Transverse colon (tissue), 1 donor: ENCODE data around the gene NPAS3.

Experiments used
- EP300 ChIP-seq: sonication (generic); formaldehyde crosslinking; IDR thresholded peaks from one replicate; pipeline ENCODE4 v1.6.1; 2017; ENCODE audit warnings: antibody characterized with exemption, low read depth
- POLR2A ChIP-seq: fragments of 450-650 bp; IDR thresholded peaks from one replicate; pipeline ENCODE4 v1.6.1; 2016; ENCODE audit warnings: antibody characterized with exemption, mild to moderate bottlenecking, moderate library complexity

- TF ChIP-seq EP300 (no peak), POLR2A (no peak)
Observed at GRCh38 chr14:33740531-33740930, 801.9 kb downstream of the NPAS3 start.
